ENCODE results near the gene TM4SF4.
"Not testable (repeated sequence)": the region's sequence is repeated elsewhere in the genome, so short reads cannot be mapped to it uniquely, and the experiment has no call there.

The TM4SF4 gene

GRCh38 chr3:149474250-149474817 is at the start of gene TM4SF4:
TSS of gene TM4SF4 (plus strand) at chr3:149474697. CDS start at chr3:149474878, 181 bp downstream.
- no peak for DNase-seq

- no peak for DNase-seq
These were observed 49.6 kb upstream of the TM4SF4 start for GRCh38 chr3:149424918-149425317.

- DNase-seq: no peak
These were observed 48.2 kb upstream of the TM4SF4 start for GRCh38 chr3:149426325-149426724.

- no peak for DNase-seq
These were observed 46.4 kb upstream of the TM4SF4 start for GRCh38 chr3:149428087-149428486.

GRCh38 chr3:149430216-149430615 is 44.3 kb upstream of the TM4SF4 start:
- no peak for DNase-seq

- DNase-seq: no peak
These were observed 42.3 kb upstream of the TM4SF4 start for GRCh38 chr3:149432149-149432548.

- DNase-seq: no peak
These were observed 38.3 kb upstream of the TM4SF4 start for GRCh38 chr3:149435996-149436885.

GRCh38 chr3:149437286-149437685 is 37.2 kb upstream of the TM4SF4 start:
- DNase-seq: no peak

GRCh38 chr3:149437710-149438109 is 36.8 kb upstream of the TM4SF4 start:
- no peak for DNase-seq

- DNase-seq: no peak
These were observed 35.5 kb upstream of the TM4SF4 start for GRCh38 chr3:149438981-149439380.

GRCh38 chr3:149441642-149442041 is 32.9 kb upstream of the TM4SF4 start:
- DNase-seq: no peak

GRCh38 chr3:149442043-149442442 is 32.5 kb upstream of the TM4SF4 start:
- no peak for DNase-seq

GRCh38 chr3:149442851-149443544 is 31.5 kb upstream of the TM4SF4 start:
- no peak for DNase-seq

- no peak for DNase-seq
These were observed 31.0 kb upstream of the TM4SF4 start for GRCh38 chr3:149443545-149443912.

- not testable (repeated sequence) for DNase-seq
These were observed 29.6 kb upstream of the TM4SF4 start for GRCh38 chr3:149444867-149445266.

- no peak for DNase-seq
These were observed 26.1 kb upstream of the TM4SF4 start for GRCh38 chr3:149448331-149448831.

GRCh38 chr3:149449182-149449581 is 25.3 kb upstream of the TM4SF4 start:
- no peak for DNase-seq

GRCh38 chr3:149449799-149450198 is 24.7 kb upstream of the TM4SF4 start:
- DNase-seq: no peak

GRCh38 chr3:149450281-149450680 is 24.2 kb upstream of the TM4SF4 start:
- no peak for DNase-seq

- no peak for DNase-seq
These were observed 22.5 kb upstream of the TM4SF4 start for GRCh38 chr3:149452036-149452435.

- DNase-seq: no peak
These were observed 21.2 kb upstream of the TM4SF4 start for GRCh38 chr3:149453140-149453805.

- no peak for DNase-seq
These were observed 19.8 kb upstream of the TM4SF4 start for GRCh38 chr3:149454746-149455145.

- no peak for DNase-seq
These were observed 19.1 kb upstream of the TM4SF4 start for GRCh38 chr3:149455366-149455765.
